Mesenchymal stem cell (in vitro differentiated cells and primary cell): ENCODE results near the gene CD300A.
"Not testable (repeated sequence)": the region's sequence is repeated elsewhere in the genome, so short reads cannot be mapped to it uniquely, and the experiment has no call there.

ENCODE experiments used
- DNase-seq: peaks from one replicate; pipeline ENCODE4 v3.0.0-alpha.2; 2013
- H2AFZ ChIP-seq: one replicate; pipeline ENCODE4 v1.6.1; 2013; ENCODE audit warnings: low read depth, mild to moderate bottlenecking, control low read depth, inconsistent platforms, low read length, moderate library complexity
- H2AK5ac ChIP-seq: 2 replicates; pipeline ENCODE4 v1.6.1; 2013; ENCODE audit warnings: low read length, moderate library complexity, mild to moderate bottlenecking, inconsistent platforms; ENCODE audit not compliant: severe bottlenecking
- H2BK120ac ChIP-seq: one replicate; pipeline ENCODE4 v1.6.1; 2013; ENCODE audit warnings: low read depth, mild to moderate bottlenecking, inconsistent platforms, low read length, moderate library complexity
- H2BK12ac ChIP-seq, 2 experiments: one replicate each; pipeline ENCODE4 v1.6.1; 2013; ENCODE audit warnings: inconsistent platforms in 2 of 2, low read length in 2 of 2, mild to moderate bottlenecking in 2 of 2, moderate library complexity in 2 of 2, control low read depth in 1 of 2
- H2BK15ac ChIP-seq: one replicate; pipeline ENCODE4 v1.6.1; 2013; ENCODE audit warnings: mild to moderate bottlenecking, low read depth, inconsistent platforms; ENCODE audit not compliant: poor library complexity, severe bottlenecking
- H2BK5ac ChIP-seq: 2 replicates; pipeline ENCODE4 v1.6.1; 2013; ENCODE audit warnings: low read depth, mild to moderate bottlenecking, low read length, control low read depth, inconsistent platforms; ENCODE audit not compliant: poor library complexity, severe bottlenecking
- H3K14ac ChIP-seq, 2 experiments: one replicate each; pipeline ENCODE4 v1.6.1; 2013; ENCODE audit warnings: inconsistent platforms in 2 of 2, low read length in 2 of 2, control low read depth in 1 of 2, mild to moderate bottlenecking in 1 of 2, moderate library complexity in 1 of 2
- H3K18ac ChIP-seq, 2 experiments: one replicate each; pipeline ENCODE4 v1.6.1; 2013; ENCODE audit warnings: inconsistent platforms in 2 of 2, low read length in 2 of 2, control low read depth in 1 of 2, low read depth in 1 of 2, mild to moderate bottlenecking in 1 of 2
- H3K23ac ChIP-seq, 2 experiments: one replicate each; pipeline ENCODE4 v1.6.1; 2013; ENCODE audit warnings: inconsistent platforms in 2 of 2, low read length in 2 of 2, mild to moderate bottlenecking in 2 of 2, moderate library complexity in 2 of 2, control low read depth in 1 of 2
- H3K27ac ChIP-seq: 2 replicates; pipeline ENCODE4 v1.5.1; 2013; ENCODE audit warnings: mild to moderate bottlenecking, moderate library complexity, low read length, control low read depth, inconsistent platforms; ENCODE audit not compliant: poor library complexity, severe bottlenecking
- H3K27me3 ChIP-seq, 2 experiments: 2 replicates each; pipeline versions ENCODE4 v1.6.1 to v1.7.0; 2013; ENCODE audit warnings: low read length in 2 of 2, mild to moderate bottlenecking in 2 of 2, moderate library complexity in 2 of 2, control low read depth in 1 of 2, inconsistent platforms in 1 of 2; ENCODE audit not compliant: control insufficient read depth in 1 of 2, insufficient read depth in 1 of 2
- H3K36me3 ChIP-seq, 2 experiments: 2 replicates each; pipeline versions ENCODE4 v1.6.1 to v1.7.0; 2013; ENCODE audit warnings: low read length in 2 of 2, control low read depth in 1 of 2, inconsistent platforms in 1 of 2, low read depth in 1 of 2, mild to moderate bottlenecking in 1 of 2; ENCODE audit not compliant: insufficient read depth in 2 of 2, control insufficient read depth in 1 of 2
- H3K4ac ChIP-seq, 2 experiments: one replicate each; pipeline ENCODE4 v1.6.1; 2013; ENCODE audit warnings: inconsistent platforms in 2 of 2, low read length in 2 of 2, mild to moderate bottlenecking in 2 of 2, moderate library complexity in 2 of 2, control low read depth in 1 of 2, low read depth in 1 of 2
- H3K4me1 ChIP-seq: 2 replicates; pipeline ENCODE4 v1.6.1; 2013; ENCODE audit warnings: low read depth, low read length, control low read depth; ENCODE audit not compliant: control insufficient read depth, insufficient read depth
- H3K4me2 ChIP-seq: 2 replicates; pipeline ENCODE4 v1.6.1; 2013; ENCODE audit warnings: low read length, mild to moderate bottlenecking, inconsistent platforms; ENCODE audit not compliant: poor library complexity, severe bottlenecking
- H3K4me3 ChIP-seq, 2 experiments: 2 replicates each; pipeline versions ENCODE4 v1.5.1 to v1.7.0; 2013; ENCODE audit warnings: low read length in 2 of 2, mild to moderate bottlenecking in 2 of 2, control low read depth in 1 of 2, low read depth in 1 of 2; ENCODE audit not compliant: insufficient read depth in 1 of 2
- H3K79me1 ChIP-seq: replicated peaks from 2 replicates; pipeline ENCODE4 v1.6.1; 2013; ENCODE audit warnings: mild to moderate bottlenecking, control low read depth, low read length, inconsistent platforms; ENCODE audit not compliant: poor library complexity, severe bottlenecking
- H3K9ac ChIP-seq: 2 replicates; pipeline ENCODE4 v1.7.0; 2013; ENCODE audit warnings: mild to moderate bottlenecking, low read length, moderate library complexity
- H3K9me3 ChIP-seq: 2 replicates; pipeline ENCODE4 v1.7.0; 2013; ENCODE audit warnings: mild to moderate bottlenecking, low read length; ENCODE audit not compliant: control insufficient read depth
- H4K8ac ChIP-seq: one replicate; pipeline ENCODE4 v1.6.1; 2013; ENCODE audit warnings: inconsistent platforms, mild to moderate bottlenecking, low read length, moderate library complexity
- H4K91ac ChIP-seq: one replicate; pipeline ENCODE4 v1.6.1; 2013; ENCODE audit warnings: mild to moderate bottlenecking, low read length, inconsistent platforms
- WGBS: methylation state at CpG from one replicate; pipeline ENCODE4 v1.1.7; 2013; ENCODE audit warnings: mixed read lengths; 5-methylcytosine and 5-hydroxymethylcytosine counted together

The CD300A gene

DNA sequence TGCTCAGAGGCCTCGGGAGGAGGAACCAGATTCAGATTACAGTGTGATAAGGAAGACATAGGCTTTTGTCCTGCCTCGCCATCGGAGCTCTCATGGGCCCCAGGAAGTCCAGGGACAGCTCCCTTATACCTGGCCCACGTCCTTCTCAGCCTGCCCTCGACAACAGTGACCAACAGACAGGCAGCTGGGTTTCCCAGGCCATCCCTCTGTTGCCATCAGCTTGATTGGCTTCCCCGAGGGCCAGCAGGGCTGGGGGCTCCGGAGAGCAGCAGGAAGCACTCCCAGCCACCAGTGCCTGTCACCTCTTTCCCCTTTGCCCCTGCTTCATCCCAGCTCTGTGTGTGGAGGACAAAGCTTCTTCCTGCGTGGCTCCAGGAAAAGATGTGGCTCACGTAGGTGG lies 17.6 kb downstream of the CD300A start:
- H3K4me2 ChIP-seq, result no peak overlapping the region
- H3K27me3 ChIP-seq, result peaks cover 17 to 69% of the 10 kb centered on the region in 2 experiments
- no peak overlapping the region for H2AK5ac ChIP-seq
- no peak overlapping the region for H4K91ac ChIP-seq
- no peak overlapping the region for H2BK12ac ChIP-seq
- no peak overlapping the region for H3K14ac ChIP-seq
- no peak for DNase-seq
- no peak overlapping the region for H3K4me3 ChIP-seq
- no peak overlapping the region for H3K23ac ChIP-seq
- no peak overlapping the region for H3K18ac ChIP-seq
- H3K4me1 ChIP-seq, result no peaks in the 10 kb centered on the region
- no peak overlapping the region for H3K9ac ChIP-seq
- H3K27ac ChIP-seq, result no peak overlapping the region
- H3K79me1 ChIP-seq, result no peaks in the 10 kb centered on the region
- no peak overlapping the region for H2BK15ac ChIP-seq
- H2AFZ ChIP-seq, result no peak overlapping the region
- H3K36me3 ChIP-seq, result no peaks in the 10 kb centered on the region
- no peak overlapping the region for H2BK120ac ChIP-seq
- no peak overlapping the region for H3K4ac ChIP-seq
- no peak overlapping the region for H2BK5ac ChIP-seq
- 54% methylated on average over 9 of the region's 9 CpGs for WGBS
- no peak overlapping the region for H4K8ac ChIP-seq
- H3K9me3 ChIP-seq, result no peaks in the 10 kb centered on the region

DNA sequence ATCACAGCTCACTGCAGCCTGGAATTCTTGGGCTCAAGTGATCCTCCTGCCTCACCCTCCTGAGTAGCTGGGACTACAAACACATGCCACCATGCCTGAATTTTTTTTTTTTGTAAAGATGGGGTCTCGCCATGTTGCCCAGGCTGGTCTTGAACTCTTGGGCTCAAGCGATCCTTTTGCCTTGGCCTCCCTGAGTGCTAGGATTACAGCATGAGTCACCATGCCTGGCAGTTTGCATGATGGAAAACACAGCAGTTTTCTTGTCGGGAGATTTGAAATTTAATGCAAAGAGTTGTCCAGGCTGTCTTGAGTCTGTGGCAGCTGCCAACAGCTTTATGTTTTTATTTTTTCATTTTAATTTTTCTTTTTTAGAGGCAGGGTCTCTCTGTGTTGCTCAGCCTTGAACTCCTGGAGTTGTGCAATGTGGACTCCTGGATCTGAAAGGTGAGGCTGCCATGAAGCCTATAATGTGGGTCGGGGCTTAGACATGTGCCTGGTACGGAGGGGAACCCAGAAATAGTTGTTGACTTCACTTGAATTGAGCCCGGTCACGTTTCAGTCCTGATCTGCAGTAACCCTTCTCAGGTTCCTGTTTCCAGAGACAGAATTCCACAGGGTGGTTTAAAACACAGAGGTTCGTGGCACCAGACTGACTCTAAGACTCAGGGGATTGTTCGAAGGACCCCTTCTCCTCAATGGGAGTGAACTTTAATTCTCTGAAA lies 18.7 kb downstream of the CD300A start:
- H3K23ac ChIP-seq, result no peak overlapping the region

DNA sequence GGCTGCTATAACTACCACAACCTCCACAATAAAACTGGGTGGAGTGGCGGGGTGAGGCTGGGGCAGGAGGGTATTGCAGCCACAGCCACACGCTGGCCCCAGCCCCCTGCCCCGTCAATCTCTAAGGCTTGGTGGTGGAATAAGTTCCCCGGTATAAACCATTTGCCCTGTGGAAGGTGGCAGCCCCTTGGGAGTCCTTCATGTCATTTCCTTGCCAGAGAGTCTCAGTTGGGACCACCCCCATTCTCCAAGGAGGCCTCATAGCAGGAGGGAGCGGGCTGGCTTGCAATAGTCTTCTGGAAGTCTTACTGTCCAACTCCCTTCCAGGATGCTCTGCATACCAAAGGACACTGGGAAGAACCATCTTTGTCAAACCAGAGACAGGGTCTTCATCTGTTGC lies 19.4 kb downstream of the CD300A start:
- no peak overlapping the region for H2BK5ac ChIP-seq
- H3K9ac ChIP-seq, result no peak overlapping the region
- H3K36me3 ChIP-seq, result no peaks in the 10 kb centered on the region
- H2BK120ac ChIP-seq, result no peak overlapping the region
- no peak overlapping the region for H2BK12ac ChIP-seq
- H3K79me1 ChIP-seq, result no peaks in the 10 kb centered on the region
- H3K9me3 ChIP-seq, result no peaks in the 10 kb centered on the region
- H3K18ac ChIP-seq, result no peak overlapping the region
- WGBS, result 71% methylated on average over 4 of the region's 5 CpGs
- no peak overlapping the region for H3K4ac ChIP-seq
- H3K4me1 ChIP-seq, result no peaks in the 10 kb centered on the region
- H2BK15ac ChIP-seq, result no peak overlapping the region
- no peak overlapping the region for H3K14ac ChIP-seq
- H4K91ac ChIP-seq, result no peak overlapping the region
- H3K23ac ChIP-seq, result no peak overlapping the region
- no peak for DNase-seq
- no peak overlapping the region for H4K8ac ChIP-seq
- no peak overlapping the region for H3K4me3 ChIP-seq
- peaks cover 11 to 58% of the 10 kb centered on the region in 2 experiments for H3K27me3 ChIP-seq
- no peak overlapping the region for H2AFZ ChIP-seq
- H3K27ac ChIP-seq, result no peak overlapping the region
- H3K4me2 ChIP-seq, result no peak overlapping the region
- H2AK5ac ChIP-seq, result no peak overlapping the region

More for the DNA sequence above, 18.7 kb downstream of the CD300A start:
- Histone ChIP-seq H4K91ac (no peak overlapping the region), H3K36me3 (no peaks in the 10 kb centered on the region), H2AK5ac (no peak overlapping the region), H3K27me3 (peaks cover 14 to 60% of the 10 kb centered on the region in 2 experiments), H2BK12ac (no peak overlapping the region), H2BK15ac (no peak overlapping the region), H3K4ac (no peak overlapping the region), H3K4me3 (no peak overlapping the region), H3K14ac (no peak overlapping the region), H2BK120ac (no peak overlapping the region), H2BK5ac (no peak overlapping the region), H4K8ac (no peak overlapping the region), H3K4me2 (no peak overlapping the region), H3K79me1 (no peaks in the 10 kb centered on the region), H3K27ac (no peak overlapping the region), H2AFZ (no peak overlapping the region), H3K4me1 (no peaks in the 10 kb centered on the region), H3K18ac (no peak overlapping the region), H3K9ac (no peak overlapping the region), H3K9me3 (no peaks in the 10 kb centered on the region)
- no peak for DNase-seq
- WGBS, result 69% methylated on average over 8 of the region's 9 CpGs

DNA sequence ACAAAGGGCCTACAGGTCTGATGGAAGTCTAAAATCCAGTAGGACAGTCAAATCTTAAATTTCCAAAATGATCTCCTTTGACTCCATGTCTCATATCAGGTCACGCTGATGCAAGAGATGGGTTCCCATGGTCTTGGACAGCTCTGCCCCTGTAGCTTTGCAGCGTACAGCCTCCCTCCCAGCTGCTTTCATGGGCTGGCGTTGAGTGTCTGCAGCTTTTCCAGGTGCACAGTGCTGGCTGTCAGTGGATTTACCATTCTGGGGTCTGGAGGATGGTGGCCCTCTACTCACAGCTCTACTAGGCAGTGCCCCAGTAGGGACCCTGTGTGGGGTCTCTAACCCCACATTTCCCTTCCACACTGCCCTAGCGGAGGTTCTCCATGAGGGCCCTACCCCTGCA lies 21.8 kb downstream of the CD300A start:
- H3K18ac ChIP-seq, H3K4me1 ChIP-seq, H3K9me3 ChIP-seq, H3K9ac ChIP-seq, DNase-seq, H2BK5ac ChIP-seq, H2BK120ac ChIP-seq, H3K23ac ChIP-seq, H3K4me2 ChIP-seq, H4K8ac ChIP-seq, H3K4ac ChIP-seq, H3K79me1 ChIP-seq, H2AK5ac ChIP-seq, H3K36me3 ChIP-seq, H3K27ac ChIP-seq, H4K91ac ChIP-seq, H2BK15ac ChIP-seq, H3K4me3 ChIP-seq, H2AFZ ChIP-seq, H2BK12ac ChIP-seq, H3K14ac ChIP-seq: not testable (repeated sequence)
- H3K27me3 ChIP-seq, result peaks cover 0 to 39% of the 10 kb centered on the region in 2 experiments
- 71% methylated on average over 4 of the region's 4 CpGs for WGBS
